GM19372 (cell line): ENCODE data around the gene PARD6A.
A peak's percentile ranks its signal among the peaks of the same experiment; 100 is the strongest.

Source experiments
- ATAC-seq: cut with Tn5 transposase; IDR thresholded peaks from one replicate; pipeline ENCODE4 v1.9.1; 2021; ENCODE audit warnings: mild to moderate bottlenecking, low read depth, moderate library complexity; ENCODE audit not compliant: unreplicated experiment

Gene PARD6A

GRCh38 chr16:67653128-67653788, 7.5 kb upstream of the PARD6A start:
- no peak for ATAC-seq

GRCh38 chr16:67653789-67654402, 6.9 kb upstream of the PARD6A start:
- no peak for ATAC-seq

DNA sequence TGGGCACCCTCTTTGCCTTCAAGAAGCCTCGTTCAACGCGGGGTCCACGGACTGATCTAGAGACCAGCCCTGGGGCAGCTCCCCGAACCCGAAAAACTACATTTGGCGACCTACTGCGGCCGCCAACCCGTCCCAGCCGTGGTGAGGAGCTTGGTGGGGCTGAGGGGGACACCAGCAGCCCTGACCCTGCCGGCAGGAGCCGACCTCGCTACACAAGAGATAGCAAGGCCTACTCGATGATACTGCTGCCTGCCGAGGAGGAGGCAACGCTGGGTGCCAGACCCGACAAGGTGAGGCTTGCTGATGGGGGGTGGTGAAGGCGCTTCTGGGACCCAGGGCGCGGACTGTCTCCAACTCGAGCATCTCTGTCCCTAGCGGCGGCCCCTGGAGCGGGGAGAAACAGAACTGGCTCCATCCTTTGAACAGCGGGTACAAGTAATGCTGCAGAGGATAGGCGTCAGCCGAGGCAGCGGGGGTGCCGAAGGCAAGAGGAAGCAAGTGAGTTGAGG, 6.3 kb upstream of the PARD6A start:
- ATAC-seq = no peak

GRCh38 chr16:67655363-67655762, 5.4 kb upstream of the PARD6A start:
- ATAC-seq = no peak

GRCh38 chr16:67656344-67657016, 4.3 kb upstream of the PARD6A start:
- ATAC-seq = no peak

DNA sequence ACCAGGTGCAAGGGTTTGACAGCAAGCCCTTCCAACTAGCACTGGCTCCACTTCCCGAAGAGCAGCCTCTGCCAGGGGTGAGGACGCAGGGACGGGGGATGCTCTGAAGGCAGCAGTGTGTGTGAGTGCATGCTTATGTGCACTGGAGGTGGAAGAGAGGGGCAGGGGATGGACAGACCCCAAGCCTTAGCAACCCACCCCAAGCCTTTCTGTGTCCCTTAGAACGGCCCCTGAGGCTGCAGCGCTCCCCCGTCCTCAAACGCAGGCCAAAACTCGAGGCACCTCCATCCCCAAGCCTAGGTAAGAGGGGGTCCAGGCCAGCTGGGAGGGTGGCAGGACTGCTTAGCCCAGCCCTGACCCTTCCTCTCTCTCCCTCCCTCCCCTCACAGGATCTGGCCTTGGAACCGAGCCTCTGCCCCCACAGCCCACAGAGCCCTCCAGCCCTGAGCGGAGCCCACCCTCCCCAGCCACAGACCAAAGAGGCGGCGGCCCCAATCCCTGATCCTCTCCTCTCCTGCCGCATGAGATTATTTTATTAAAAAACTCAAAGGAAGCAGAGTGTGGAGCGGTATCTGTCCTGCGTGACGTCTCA, 3.6 kb upstream of the PARD6A start:
- no peak for ATAC-seq

GRCh38 chr16:67657751-67658518, 2.8 kb upstream of the PARD6A start:
- ATAC-seq = no peak

GRCh38 chr16:67658849-67659674, 1.7 kb upstream of the PARD6A start:
- no peak for ATAC-seq

GRCh38 chr16:67659675-67660563, 841 bp upstream of the PARD6A start, which contains the start of gene ACD:
TSS of gene ACD (minus strand) at chr16:67660260. CDS start at chr16:67660220, 40 bp downstream.
- ATAC-seq = peak; percentile 54

DNA sequence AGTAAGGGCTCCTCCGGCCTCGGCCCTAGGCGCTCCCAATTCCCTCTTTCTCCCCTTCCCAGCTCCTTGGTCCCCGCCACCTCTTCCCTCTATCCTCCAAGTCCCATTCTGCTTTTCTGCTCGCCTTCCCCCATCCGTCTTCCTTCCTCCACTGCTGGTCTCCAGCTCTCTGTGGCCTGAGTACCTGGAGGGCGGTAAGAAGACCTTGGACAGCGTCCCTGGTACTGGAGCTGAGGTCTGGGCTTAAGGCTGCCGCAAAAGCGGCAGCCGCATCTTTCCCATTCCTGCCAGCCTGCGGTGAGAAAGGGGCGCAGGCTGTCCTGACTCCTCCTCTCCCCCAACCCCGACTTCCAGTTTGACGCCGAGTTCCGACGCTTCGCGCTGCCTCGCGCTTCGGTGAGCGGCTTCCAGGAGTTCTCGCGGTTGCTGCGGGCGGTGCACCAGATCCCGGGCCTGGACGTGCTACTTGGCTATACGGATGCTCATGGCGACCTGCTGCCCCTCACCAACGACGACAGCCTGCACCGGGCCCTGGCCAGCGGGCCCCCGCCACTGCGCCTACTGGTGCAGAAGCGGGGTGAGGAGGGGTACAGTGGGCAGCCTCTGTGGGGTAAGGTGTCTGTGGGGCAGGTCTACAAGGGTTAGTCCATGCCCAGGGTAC, 471 bp downstream of the PARD6A start:
- ATAC-seq = no peak

DNA sequence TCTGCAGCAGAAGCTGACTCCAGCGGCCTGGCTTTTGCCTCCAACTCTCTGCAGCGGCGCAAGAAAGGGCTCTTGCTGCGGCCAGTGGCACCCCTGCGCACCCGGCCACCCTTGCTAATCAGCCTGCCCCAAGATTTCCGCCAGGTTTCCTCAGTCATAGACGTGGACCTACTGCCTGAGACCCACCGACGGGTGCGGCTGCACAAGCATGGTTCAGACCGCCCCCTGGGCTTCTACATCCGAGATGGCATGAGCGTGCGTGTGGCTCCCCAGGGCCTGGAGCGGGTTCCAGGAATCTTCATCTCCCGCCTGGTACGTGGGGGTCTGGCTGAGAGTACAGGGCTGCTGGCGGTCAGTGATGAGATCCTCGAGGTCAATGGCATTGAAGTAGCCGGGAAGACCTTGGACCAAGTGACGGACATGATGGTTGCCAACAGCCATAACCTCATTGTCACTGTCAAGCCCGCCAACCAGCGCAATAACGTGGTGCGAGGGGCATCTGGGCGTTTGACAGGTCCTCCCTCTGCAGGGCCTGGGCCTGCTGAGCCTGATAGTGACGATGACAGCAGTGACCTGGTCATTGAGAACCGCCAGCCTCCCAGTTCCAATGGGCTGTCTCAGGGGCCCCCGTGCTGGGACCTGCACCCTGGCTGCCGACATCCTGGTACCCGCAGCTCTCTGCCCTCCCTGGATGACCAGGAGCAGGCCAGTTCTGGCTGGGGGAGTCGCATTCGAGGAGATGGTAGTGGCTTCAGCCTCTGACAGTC, 1.3 kb downstream of the PARD6A start:
- no peak for ATAC-seq

- no peak for ATAC-seq
These were observed 1.9 kb downstream of the PARD6A start for GRCh38 chr16:67662653-67663010.

GRCh38 chr16:67663151-67663876, 2.6 kb downstream of the PARD6A start:
- no peak for ATAC-seq

GRCh38 chr16:67663877-67664222, 3.1 kb downstream of the PARD6A start:
- no peak for ATAC-seq

- ATAC-seq = no peak
These were observed 3.5 kb downstream of the PARD6A start for GRCh38 chr16:67664258-67664657.

DNA sequence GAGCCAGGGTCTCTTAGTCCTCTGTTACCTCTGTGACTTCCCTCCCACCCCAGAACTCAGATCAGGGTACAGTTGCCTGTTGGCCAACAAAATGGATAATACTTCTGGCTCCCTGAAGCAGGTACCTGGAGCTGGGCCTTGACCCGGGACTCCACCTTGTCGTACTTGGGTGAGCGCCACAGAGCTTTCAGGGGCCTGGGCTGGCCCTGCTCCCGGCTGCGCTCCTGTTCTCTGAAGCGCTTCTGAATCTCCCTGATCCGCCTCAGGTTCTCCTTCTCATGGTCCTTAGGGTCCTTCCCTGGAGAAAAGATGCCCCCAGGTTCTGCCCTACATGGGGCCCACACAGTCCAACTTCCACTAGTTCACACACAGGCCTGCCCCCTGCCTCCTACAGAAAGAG, 4.1 kb downstream of the PARD6A start:
- ATAC-seq = no peak

DNA sequence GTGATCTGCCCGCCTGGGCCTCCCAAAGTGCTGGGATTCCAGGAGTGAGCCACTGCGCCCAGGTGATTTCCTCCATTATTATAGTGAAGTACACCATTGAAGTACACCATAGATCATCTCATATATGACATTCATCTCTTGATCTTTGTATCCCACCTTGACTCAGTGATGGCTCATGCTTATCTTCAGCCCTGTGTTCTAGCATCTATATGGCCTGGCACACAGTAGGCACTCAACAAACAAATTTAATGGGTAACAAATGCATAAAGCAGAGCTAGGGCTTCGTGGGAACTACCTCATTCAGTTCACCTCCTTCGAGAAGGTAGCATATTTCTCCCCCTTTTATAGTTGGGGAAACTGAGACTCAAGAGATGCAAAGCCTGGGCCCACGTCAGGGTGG, 4.8 kb downstream of the PARD6A start:
- ATAC-seq = no peak
